Suppressor macrophage (primary cell): ENCODE measurements around the gene ANP32B.

ENCODE experiments used
- DNase-seq, 4 experiments: peaks; one replicate each; pipeline ENCODE4 v3.0.0-alpha.2; 2020 to 2022

The ANP32B gene

DNA sequence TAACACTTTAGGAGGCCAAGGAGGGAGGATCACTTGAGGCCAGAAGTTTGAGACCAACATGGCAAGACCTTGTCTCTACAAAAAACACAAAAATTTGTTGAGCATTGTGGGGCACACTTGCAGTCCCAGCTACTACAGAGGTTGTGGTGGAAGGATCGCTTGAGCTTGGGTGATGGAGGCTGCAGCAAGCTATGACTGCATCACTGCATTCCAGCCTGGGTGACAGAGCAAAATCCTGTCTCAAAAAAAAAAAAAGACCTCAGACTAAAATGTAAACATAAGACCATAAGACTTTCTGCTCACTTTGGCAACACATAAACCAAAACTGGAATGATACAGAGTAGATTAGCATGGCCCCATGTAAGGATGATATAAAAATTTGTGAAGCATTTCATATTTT is 48.8 kb downstream of the ANP32B start:
- DNase-seq: no peak

DNA sequence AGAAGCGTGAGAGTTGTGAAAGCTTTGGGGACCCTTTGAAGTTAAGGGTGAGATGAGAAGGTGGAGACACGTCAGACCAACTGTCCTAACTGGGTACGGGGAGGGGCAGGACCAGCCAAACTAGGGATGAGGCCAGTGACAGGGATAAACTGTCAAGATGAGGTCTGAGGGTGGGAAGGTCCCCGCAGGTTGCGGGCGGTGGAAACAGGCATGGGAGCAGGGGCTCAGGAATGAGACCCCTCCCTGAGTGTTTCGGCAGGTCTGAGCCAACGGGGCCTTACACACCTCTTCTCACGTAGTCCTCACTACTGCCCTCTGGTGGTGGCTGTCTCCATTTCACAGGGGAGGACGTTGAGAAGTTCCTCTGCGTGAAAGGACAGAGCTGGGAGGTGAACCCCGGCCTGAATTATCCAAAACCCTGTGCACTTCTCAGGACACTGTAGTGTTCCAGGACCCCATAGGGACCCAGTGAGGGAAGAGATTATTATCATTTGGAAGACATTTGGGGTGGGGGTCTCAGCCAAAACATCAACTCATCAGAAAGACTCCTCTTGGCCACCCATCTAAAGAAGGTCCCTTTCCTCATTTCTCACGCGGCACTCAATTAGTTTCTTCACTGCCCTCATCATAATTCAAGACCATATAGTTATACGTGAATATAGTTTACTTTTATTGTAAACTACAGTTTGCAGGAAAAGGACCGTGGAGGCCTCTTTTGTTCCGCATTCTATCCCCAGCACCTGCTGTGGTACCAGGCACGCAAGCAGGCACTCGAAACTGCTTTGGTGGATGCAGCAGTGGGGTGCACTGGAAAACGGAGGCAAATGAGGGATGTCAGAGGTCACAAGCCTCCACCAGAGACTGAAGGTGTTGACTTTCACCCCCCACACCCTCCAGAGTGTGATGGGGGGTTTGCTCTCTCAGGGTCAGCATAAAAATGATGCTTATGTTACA is 51.7 kb downstream of the ANP32B start:
- DNase-seq: peak; percentile 86 to 93 (median 92)

GRCh38 chr9:98037357-98037756 is 54.2 kb downstream of the ANP32B start:
- peak; percentile 76 to 87 (median 85) for DNase-seq

DNA sequence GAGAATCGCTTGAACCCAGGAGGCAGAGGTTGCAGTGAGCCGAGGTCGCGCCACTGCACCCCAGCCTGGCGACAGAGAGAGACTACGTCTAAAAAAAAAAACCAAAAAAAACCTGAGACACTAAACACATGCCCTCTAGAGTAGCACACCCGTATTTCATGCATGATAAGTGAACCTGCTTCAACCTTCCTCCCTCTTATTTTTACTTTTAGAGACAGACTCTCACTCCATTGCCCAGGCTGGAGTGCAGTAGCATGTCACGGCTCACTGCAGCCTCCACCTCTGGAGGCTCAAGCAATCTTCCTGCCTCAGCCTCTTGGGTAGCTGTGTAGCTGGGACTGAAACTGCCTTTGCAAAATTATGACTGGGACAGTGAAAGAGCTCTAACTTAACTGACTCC is 55.8 kb downstream of the ANP32B start:
- DNase-seq: no peak

DNA sequence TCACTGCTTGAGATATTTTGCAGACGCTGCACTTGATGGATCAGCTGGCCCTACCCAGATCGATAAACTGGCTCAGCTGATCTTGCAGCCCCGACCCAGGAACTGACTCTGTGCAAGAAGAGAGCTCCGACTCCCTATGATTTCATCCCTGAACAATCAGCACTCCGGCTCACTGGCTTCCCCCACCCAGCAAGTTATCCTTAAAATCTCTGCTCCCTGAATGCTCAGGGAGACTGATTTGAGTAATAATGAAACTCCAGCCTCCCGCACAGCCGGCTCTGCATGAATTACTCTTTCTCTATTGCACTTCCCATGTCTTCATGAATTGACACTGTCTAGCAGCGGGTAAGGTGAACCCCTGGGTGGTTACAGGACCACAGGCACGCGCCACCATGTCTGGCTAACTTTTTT is 56.5 kb downstream of the ANP32B start:
- DNase-seq: no peak

- DNase-seq: no peak
These were observed 57.1 kb downstream of the ANP32B start for GRCh38 chr9:98040212-98040611.

- peak; percentile 19 to 61 (median 52) for DNase-seq
These were observed 60.8 kb downstream of the ANP32B start for GRCh38 chr9:98043915-98044314.

DNA sequence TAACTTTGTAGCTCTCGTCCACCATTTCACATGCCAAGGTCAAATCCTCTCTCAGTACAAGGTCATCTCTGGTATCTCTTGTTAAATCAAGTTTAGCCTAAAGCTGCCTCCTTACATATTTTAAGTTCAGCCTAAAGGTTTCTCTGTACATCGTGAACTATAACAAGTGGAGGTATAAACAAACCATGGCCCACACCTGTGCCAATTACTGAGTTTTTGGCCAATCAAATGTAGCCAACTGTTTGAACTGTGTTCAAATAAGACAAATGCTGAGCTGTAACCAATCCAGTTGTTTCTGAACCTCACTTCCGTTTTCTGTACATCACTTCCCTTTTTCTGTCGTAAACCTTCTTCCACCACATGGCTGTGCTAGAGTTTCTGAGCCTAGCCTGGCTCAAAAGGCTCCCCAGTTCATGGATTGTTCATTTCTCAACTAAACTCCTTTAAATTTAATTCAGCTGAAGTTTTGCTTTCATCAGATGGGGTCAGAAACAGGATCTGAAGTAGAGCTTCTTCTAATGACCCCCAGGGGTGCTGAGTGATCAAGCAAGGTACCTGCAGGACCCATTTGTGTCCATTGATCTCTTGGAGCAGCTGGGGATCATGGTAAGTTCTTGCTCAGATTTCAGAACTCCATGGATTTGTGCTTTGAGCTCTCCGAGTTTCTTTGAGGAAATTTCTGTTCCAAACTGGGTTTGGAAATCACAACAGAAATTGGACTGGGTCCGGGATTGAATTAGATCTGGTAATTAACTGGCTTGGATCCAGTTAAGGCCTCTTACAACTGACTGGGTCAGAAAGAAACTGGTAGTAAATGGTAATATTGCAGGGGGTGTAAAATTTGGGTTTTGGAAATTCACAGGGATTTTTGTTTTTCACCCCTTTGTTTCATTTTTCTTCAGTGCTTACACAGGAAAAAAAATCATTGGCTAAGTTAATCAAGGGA is 62.4 kb downstream of the ANP32B start:
- peak; percentile 69 to 90 (median 80) for DNase-seq

GRCh38 chr9:98046180-98046543 is 63.0 kb downstream of the ANP32B start:
- DNase-seq: no peak

DNA sequence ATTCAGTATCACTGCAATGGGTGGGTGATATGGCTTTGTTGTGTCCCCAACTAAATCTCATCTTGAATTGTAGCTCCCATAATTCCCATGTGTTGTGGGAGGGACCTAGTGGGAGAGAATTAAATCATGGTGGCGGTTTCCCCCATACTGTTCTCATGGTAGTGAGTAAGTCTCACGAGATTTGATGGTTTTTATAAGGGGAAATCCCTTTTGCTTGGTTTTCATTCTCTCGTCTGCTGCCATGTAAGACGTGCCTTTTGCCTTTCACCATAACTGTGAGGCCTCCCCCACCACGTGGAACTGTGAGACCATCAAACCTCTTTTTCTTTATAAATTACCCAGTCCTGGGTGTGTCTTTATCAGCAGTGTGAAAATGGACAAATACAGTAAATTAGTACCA is 63.9 kb downstream of the ANP32B start:
- DNase-seq: no peak

GRCh38 chr9:98049288-98050072 is 66.3 kb downstream of the ANP32B start:
- no peak for DNase-seq

DNA sequence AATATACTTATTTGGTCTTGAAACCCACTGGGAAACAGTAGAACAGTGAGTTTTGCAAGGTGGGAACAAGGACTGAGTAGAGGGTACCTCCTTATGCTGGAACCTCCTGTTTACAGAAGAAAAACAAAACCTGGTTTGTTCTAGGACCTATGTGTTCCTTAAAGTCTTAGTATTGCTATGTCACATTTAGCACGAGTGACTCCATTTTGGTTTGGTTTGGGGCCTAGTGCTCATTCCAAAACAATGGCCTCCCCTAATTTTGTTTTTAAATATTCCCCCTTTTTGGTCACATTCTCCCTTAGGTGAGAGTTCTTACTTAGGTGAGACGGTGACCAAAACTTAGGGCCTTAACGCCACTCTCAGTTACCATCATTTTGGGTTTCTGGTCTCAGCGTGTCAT is 67.2 kb downstream of the ANP32B start:
- no peak for DNase-seq

DNA sequence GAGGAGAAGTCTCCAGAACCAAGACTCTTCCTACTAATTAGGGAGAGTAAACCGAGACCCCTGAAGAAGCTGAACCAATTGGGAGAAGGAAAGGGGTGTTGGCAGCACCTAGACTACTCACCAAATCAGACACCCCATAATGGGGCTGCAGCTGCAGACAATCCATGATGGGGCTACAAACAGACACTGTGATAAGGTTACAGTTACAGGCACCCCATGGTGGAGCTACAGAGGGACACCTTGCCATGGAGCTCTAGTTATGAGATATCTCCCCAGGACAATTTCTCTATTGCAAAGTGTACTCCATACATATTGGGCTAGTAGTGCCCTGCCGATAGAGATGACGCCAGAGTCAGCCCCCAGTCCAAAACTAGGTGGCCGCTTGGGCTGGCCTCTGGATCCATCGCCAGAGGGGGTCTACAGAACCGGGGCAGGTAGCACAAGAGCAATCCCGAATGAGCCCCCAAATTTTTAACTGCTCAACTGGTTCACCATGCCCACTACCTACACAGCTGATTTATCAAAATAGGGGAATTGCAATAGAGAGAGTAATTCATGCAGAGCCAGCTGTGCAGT is 71.3 kb downstream of the ANP32B start:
- DNase-seq: no peak

DNA sequence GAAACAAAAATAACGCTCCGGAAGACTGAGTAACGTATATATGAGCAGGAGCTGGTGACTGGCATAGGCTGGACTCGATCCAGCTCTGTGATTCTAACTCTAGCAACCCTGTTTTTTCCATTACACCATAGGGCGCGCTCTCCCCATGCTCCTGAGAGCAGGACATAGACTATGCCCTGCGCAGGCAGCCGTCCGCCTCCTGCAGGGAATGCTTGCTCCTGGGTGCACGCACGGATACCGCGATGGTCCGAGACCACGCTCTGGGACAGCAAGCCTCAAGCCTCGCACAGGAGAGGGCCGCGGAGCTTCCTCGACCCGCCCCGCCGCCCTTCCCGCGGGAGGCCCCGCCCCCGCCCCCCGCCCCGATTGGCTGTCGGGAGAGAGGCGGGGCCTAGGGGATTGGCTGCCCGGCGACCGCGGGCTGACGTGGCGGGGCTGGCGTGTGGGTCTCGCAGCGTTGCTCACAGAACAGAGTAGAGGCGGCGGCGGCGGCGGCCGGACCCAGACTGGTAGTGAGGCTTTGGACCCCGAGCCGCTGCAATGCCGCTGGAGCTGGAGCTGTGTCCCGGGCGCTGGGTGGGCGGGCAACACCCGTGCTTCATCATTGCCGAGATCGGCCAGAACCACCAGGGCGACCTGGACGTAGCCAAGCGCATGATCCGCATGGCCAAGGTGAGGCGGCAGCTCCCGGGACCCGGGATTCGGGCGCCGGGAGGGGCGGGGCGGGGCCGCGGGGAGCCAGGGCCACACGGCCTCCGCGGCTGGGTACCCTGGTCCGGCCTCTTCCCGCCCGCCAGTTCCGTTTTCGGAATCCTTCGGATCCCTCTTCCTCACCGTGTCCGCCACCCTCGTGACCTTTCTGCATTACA is 73.4 kb downstream of the ANP32B start, which contains the start of gene NANS:
Gene NANS, plus strand, starts transcription at position 464 of the 869 bp plus-strand sequence. Its CDS starts 77 bp downstream, at position 541.
- DNase-seq: peak; percentile 96 to 98 (median 96)

DNA sequence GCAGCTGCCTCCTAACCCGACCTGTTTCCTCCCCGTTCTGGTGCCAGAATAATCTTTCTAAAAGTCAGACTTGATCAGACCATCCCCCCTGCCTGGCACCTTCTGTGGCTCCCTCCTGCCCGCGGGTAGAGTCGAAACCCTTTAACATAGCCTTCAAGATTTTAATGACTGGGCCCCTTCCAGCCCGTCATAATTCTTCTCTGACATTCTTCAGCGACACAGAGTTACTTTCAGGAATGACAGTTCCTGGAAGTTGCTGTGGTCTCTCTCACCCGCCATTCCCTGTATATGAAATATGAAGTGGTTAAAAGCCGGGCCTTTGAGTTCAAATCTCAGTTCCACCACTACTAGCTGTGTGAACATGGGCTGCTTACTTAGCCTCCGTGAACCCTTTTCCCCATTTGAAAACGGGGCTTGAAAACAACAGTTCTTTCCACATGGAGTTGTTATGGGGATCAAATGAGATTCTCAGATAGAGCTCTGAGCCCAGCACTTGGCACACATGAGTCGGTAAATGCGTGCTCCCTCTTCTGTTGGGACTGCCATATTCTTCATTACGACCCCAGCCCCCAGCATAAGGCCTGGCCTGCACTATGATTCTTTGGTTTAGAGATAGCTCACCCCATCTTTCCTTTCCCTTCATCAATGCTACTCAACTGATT is 74.1 kb downstream of the ANP32B start:
- peak in 3 of 4 experiments; percentile 23 to 34 (median 28) for DNase-seq

DNA sequence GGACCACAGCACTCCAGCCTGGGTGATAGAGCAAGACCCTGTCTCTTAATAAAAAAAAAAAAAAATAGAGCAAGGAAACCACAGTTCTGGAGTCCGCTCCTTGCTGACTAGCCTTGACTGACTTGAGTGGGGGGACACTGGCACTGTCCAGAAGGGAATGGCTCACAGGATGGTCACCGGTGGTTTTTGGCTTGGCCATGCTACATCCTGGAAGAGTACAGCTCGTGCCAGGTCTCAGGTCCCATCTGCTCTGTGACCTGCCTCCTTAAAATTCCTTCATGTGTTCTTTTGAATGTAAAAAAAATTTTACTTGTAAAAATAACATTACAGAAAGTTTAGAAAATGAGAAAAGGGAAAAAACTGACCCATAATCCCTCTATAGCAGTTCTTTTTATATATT is 79.0 kb downstream of the ANP32B start:
- DNase-seq: no peak

- no peak for DNase-seq
These were observed 81.7 kb downstream of the ANP32B start for GRCh38 chr9:98064623-98065392.
